K562 (cell line): ENCODE measurements around the gene FAM83G. TPM values are rescaled to one million over a fixed set of nuclear protein-coding genes. Genes with fewer than 3 reads are reported as not detected.
"Not testable (repeated sequence)": the region's sequence is repeated elsewhere in the genome, so short reads cannot be mapped to it uniquely, and the experiment has no call there.

Source experiments
- ATAC-seq: fragments of 200-7000 bp; cut with Tn5 transposase; 3 replicates; pipeline ENCODE4 v1.9.1; 2020; ENCODE audit warnings: moderate library complexity
- BruUV-seq: library from RNA; stranded (reverse); fragments of 400-500 nt; replicated peaks from 2 replicates; lab custom pipeline; 2021; lab: Mats Ljungman, UMichigan
- CTCF ChIA-PET: fragments of 300-600 bp; formaldehyde crosslinking; extraction: SDS; loops from one replicate; lab custom pipeline; 2021; ENCODE audit warnings: low intra/inter-chr PET ratio; lab: Yijun Ruan, JAX
- POLR2A ChIA-PET: fragments of 300-600, 350-650 bp; sonication (Branson Sonifier 250); formaldehyde crosslinking; extraction: SDS; loops from one replicate; lab custom pipeline; 2021; ENCODE audit warnings: antibody characterized with exemption, inconsistent platforms; lab: Yijun Ruan, JAX
- DNase-seq, 4 experiments: peaks; one replicate each; pipeline versions ENCODE4 v3.0.0 to v3.0.0-alpha.2; 2011 to 2018; ENCODE audit warnings: low spot score in 3 of 4, mixed read lengths in 3 of 4; ENCODE audit errors: extremely low read depth in 1 of 4
- FAIRE-seq: peaks from 2 replicates; lab custom pipeline; 2011; peaks lifted over from hg19 to GRCh38; lab: Jason Lieb, UNC
- H2AFZ ChIP-seq: 2 replicates; pipeline ENCODE4 v1.6.0; 2011; ENCODE audit warnings: low read depth, low read length, control low read depth, inconsistent platforms
- H3K27ac ChIP-seq: fragments of 200-600 bp; 3 replicates; pipeline ENCODE4 v1.8.0; 2011; ENCODE audit warnings: low read depth, mild to moderate bottlenecking, control low read depth, inconsistent platforms, low read length, moderate library complexity, mixed read lengths; ENCODE audit errors: extremely low read depth
- H3K27me3 ChIP-seq, 2 experiments: fragments of 300-600 bp in 1 of 2; 2 replicates in 1 of 2; 3 replicates in 1 of 2; pipeline versions ENCODE4 v1.6.0 to v1.8.0; 2011; ENCODE audit warnings: inconsistent platforms in 2 of 2, low read length in 2 of 2, mild to moderate bottlenecking in 1 of 2, mixed read lengths in 1 of 2, moderate library complexity in 1 of 2; ENCODE audit not compliant: control insufficient read depth in 2 of 2, insufficient read depth in 2 of 2
- H3K36me3 ChIP-seq: fragments of 300-600 bp; 3 replicates; pipeline ENCODE4 v1.8.0; 2011; ENCODE audit warnings: mild to moderate bottlenecking, low read length, inconsistent platforms; ENCODE audit not compliant: control insufficient read depth, insufficient read depth
- H3K4me1 ChIP-seq, 2 experiments: fragments of 200-600 bp in 1 of 2; replicated peaks in 1 of 2; 2 replicates in 1 of 2; 3 replicates in 1 of 2; pipeline versions ENCODE4 v1.5.1 to v1.8.0; 2011; ENCODE audit warnings: inconsistent platforms in 2 of 2, low read length in 2 of 2, mild to moderate bottlenecking in 1 of 2, mixed read lengths in 1 of 2, moderate library complexity in 1 of 2; ENCODE audit not compliant: control insufficient read depth in 2 of 2, insufficient read depth in 2 of 2
- H3K4me2 ChIP-seq: 2 replicates; pipeline ENCODE4 v1.6.1; 2011; ENCODE audit warnings: low read length, control low read depth, inconsistent platforms, mixed read lengths; ENCODE audit not compliant: insufficient read depth
- H3K4me3 ChIP-seq: fragments of 200-600 bp; sonication (generic), shearing (Covaris generic); 2 replicates; pipeline ENCODE4 v1.5.1; 2016; ENCODE audit warnings: control low read depth, inconsistent platforms
- H3K79me2 ChIP-seq: fragments of 200-600 bp; 3 replicates; pipeline ENCODE4 v1.8.0; 2011; ENCODE audit warnings: low read length, inconsistent platforms; ENCODE audit not compliant: control insufficient read depth, insufficient read depth
- H3K9ac ChIP-seq, 2 experiments: 2 replicates each; pipeline versions ENCODE4 v1.6.0 to v1.6.1; 2011; ENCODE audit warnings: low read depth in 2 of 2, low read length in 2 of 2, control low read depth in 1 of 2, inconsistent platforms in 1 of 2, mild to moderate bottlenecking in 1 of 2, mixed read lengths in 1 of 2; ENCODE audit not compliant: insufficient read depth in 1 of 2
- H3K9me1 ChIP-seq: one replicate; pipeline ENCODE4 v1.6.0; 2011; ENCODE audit warnings: inconsistent platforms, mild to moderate bottlenecking, low read length, moderate library complexity; ENCODE audit not compliant: control insufficient read depth, insufficient read depth
- H3K9me3 ChIP-seq: replicated peaks from 2 replicates; pipeline ENCODE4 v1.5.1; 2011; ENCODE audit warnings: low read depth, low read length, inconsistent platforms; ENCODE audit not compliant: control insufficient read depth, insufficient read depth
- H4K20me1 ChIP-seq: replicated peaks from 2 replicates; pipeline ENCODE4 v1.6.1; 2011; ENCODE audit warnings: low read length, inconsistent platforms, mixed read lengths; ENCODE audit not compliant: control insufficient read depth, insufficient read depth
- CBFA2T3 ChIP-seq: fragments of 450-650 bp; IDR thresholded peaks from 2 replicates; pipeline ENCODE4 v1.6.1; 2017
- CBFB ChIP-seq: sonication (generic); formaldehyde crosslinking; IDR thresholded peaks from 2 replicates; pipeline ENCODE4 v1.4.0; 2020; ENCODE audit warnings: mild to moderate bottlenecking, missing genetic modification reagents
- E2F4 ChIP-seq: sonication (generic); formaldehyde crosslinking; IDR thresholded peaks from 2 replicates; pipeline ENCODE4 v1.8.0; 2022; ENCODE audit warnings: mild to moderate bottlenecking, low read depth, missing genetic modification reagents
- HOMEZ ChIP-seq: fragments of 250-450 bp; sonication (Bioruptor Pico); IDR thresholded peaks from 2 replicates; pipeline ENCODE4 v1.4.0; 2020; ENCODE audit warnings: mild to moderate bottlenecking, moderate library complexity
- ID3 ChIP-seq, 2 experiments: fragments of 250-450 bp in 1 of 2; fragments of 450-650 bp in 1 of 2; sonication (Bioruptor Pico) in 1 of 2; IDR thresholded peaks; 2 replicates each; pipeline versions ENCODE4 v1.6.1 to v1.8.0; 2016 to 2021; ENCODE audit warnings: mild to moderate bottlenecking in 2 of 2, moderate library complexity in 2 of 2, missing compliant biosample characterization in 1 of 2, missing genetic modification characterization in 1 of 2
- MAX ChIP-seq: sonication (generic); formaldehyde crosslinking; IDR thresholded peaks from 2 replicates; pipeline ENCODE4 v1.9.0; 2022; ENCODE audit warnings: mild to moderate bottlenecking, missing genetic modification reagents
- MCM5 ChIP-seq: fragments of 450-650 bp; IDR thresholded peaks from 2 replicates; pipeline ENCODE4 v1.6.1; 2016; ENCODE audit warnings: low read depth
- NEUROD1 ChIP-seq: fragments of 150-350 bp; IDR thresholded peaks from 2 replicates; pipeline ENCODE4 v1.6.1; 2014; ENCODE audit warnings: borderline replicate concordance, low read length, low read depth; ENCODE audit not compliant: partially characterized antibody
- SUPT5H ChIP-seq: fragments of 450-650 bp; IDR thresholded peaks from 2 replicates; pipeline ENCODE4 v1.6.1; 2016
- TAF15 ChIP-seq: fragments of 200-400 bp; formaldehyde crosslinking; IDR thresholded peaks from 2 replicates; pipeline ENCODE4 v1.6.1; 2017; ENCODE audit warnings: mild to moderate bottlenecking, low read depth, low read length, moderate library complexity
- TBP ChIP-seq: optimal IDR thresholded peaks from 2 replicates; pipeline ENCODE3; 2011; ENCODE audit warnings: low read depth, low read length, improper control_type of control experiment
- ZNF511 ChIP-seq: sonication (generic); formaldehyde crosslinking; IDR thresholded peaks from 2 replicates; pipeline ENCODE4 v1.8.0; 2022; ENCODE audit warnings: mild to moderate bottlenecking, missing genetic modification reagents
- WGBS: fragments of 100-300 bp; shearing (Covaris generic); methylation state at CpG from one replicate; pipeline ENCODE4 v1.1.6; 2016; ENCODE audit warnings: low coverage, mixed read lengths; ENCODE audit not compliant: insufficient coverage; ENCODE audit errors: missing lambda C conversion rate; 5-methylcytosine and 5-hydroxymethylcytosine counted together
- in situ Hi-C: fragments of 300-500 bp; cut with MboI; formaldehyde crosslinking; loops from 4 replicates; pipeline ENCODE4 v1.15.0; 2018; ENCODE audit warnings: inconsistent platforms, mixed read lengths
- intact Hi-C: fragments of 100-400 bp; cut with micrococcal nuclease; formaldehyde crosslinking; loops from 2 replicates; pipeline ENCODE4 v1.14.2; 2022
- polyA plus RNA-seq, 8 experiments: library from polyadenylated mRNA; depleted of rRNA in 4 of 8; stranded (reverse) in 5 of 8; unstranded in 3 of 8; fragments of >200 nt; fragmentation: Nextera tagmentation in 2 of 8; fragmentation: Illumina TruSeq in 1 of 8; extraction: Ambion mirVana in 2 of 8; extraction: Trizol in 1 of 8; gene quantifications; 2 replicates each; pipeline versions ENCODE4 v1.2.1 to v1.2.3, GENCODE V29; 2011 to 2014; ENCODE audit warnings: inconsistent platforms in 1 of 8, missing spikeins in 1 of 8
- total RNA-seq, 7 experiments: library from RNA; depleted of rRNA in 6 of 7; stranded (reverse); fragments of >200 nt in 6 of 7; fragmentation: Illumina TruSeq in 2 of 7; extraction: Trizol in 2 of 7; gene quantifications; 2 replicates each; pipeline versions ENCODE4 v1.2.1 to v1.2.3, GENCODE V29; 2011 to 2021; ENCODE audit warnings: low replicate concordance in 1 of 7
- TF ChIP-seq, protein P1 (sequence below): sonication (generic); formaldehyde crosslinking; IDR thresholded peaks from 2 replicates; pipeline ENCODE4 v1.8.0; 2022; ENCODE audit warnings: mild to moderate bottlenecking, missing genetic modification reagents

FAM83G gene
- total and polyA plus RNA-seq, 9 of the 15 experiments (the other 6 are each of a cell fraction or from before 2014, with no cell fraction given) = 0.04 to 10.3 (median 4.5) TPM; not detected in 1

GRCh38 chr17:19004421-19005136, at the start of gene FAM83G (continued):
- TF ChIP-seq MAX (CRISPR knock-in tag) = peak; percentile 57
- TF ChIP-seq ID3 (CRISPR knock-in tag; IDR thresholded peaks at IDR 0.05) = no peak
- TF ChIP-seq ID3 (tag; IDR thresholded peaks at IDR 0.05) = no peak
- TF ChIP-seq, protein P1, sequence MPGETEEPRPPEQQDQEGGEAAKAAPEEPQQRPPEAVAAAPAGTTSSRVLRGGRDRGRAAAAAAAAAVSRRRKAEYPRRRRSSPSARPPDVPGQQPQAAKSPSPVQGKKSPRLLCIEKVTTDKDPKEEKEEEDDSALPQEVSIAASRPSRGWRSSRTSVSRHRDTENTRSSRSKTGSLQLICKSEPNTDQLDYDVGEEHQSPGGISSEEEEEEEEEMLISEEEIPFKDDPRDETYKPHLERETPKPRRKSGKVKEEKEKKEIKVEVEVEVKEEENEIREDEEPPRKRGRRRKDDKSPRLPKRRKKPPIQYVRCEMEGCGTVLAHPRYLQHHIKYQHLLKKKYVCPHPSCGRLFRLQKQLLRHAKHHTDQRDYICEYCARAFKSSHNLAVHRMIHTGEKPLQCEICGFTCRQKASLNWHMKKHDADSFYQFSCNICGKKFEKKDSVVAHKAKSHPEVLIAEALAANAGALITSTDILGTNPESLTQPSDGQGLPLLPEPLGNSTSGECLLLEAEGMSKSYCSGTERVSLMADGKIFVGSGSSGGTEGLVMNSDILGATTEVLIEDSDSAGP (CRISPR knock-in tag) = no peak
- TF ChIP-seq HOMEZ (CRISPR knock-in tag) = no peak
- TF ChIP-seq CBFB (CRISPR knock-in tag) = no peak
- no peak for TF ChIP-seq CBFA2T3
- TF ChIP-seq ZNF511 (CRISPR knock-in tag) = no peak
- peak; percentile 14 for TF ChIP-seq NEUROD1
- TF ChIP-seq TBP = peak; percentile 44
- TF ChIP-seq TAF15 = no peak
- TF ChIP-seq MCM5 = no peak
- peak; percentile 48 for TF ChIP-seq SUPT5H
- TF ChIP-seq E2F4 = no peak

- H3K4me3 ChIP-seq, in situ Hi-C loops, CTCF ChIA-PET, H3K27me3 ChIP-seq, FAIRE-seq, H3K36me3 ChIP-seq, H3K27ac ChIP-seq, H3K9ac ChIP-seq, H3K4me1 ChIP-seq, DNase-seq, intact Hi-C loops, H2AFZ ChIP-seq, H3K4me2 ChIP-seq, H4K20me1 ChIP-seq, BruUV-seq, H3K9me1 ChIP-seq, H3K79me2 ChIP-seq, ATAC-seq, H3K9me3 ChIP-seq, POLR2A ChIA-PET: not testable (repeated sequence)
- WGBS = no CpG with 5 or more reads among the region's 7 CpGs
Observed at GRCh38 chr17:19048826-19049225, 44.3 kb upstream of the FAM83G start.
